H9 (cell line): ENCODE results near the gene SIPA1L3. TPM values are rescaled to one million over a fixed set of nuclear protein-coding genes. Genes with fewer than 3 reads are reported as not detected.

Experiments used
- DNase-seq: peaks from one replicate; pipeline ENCODE4 v3.0.0-alpha.2; 2017
- H2AFZ ChIP-seq: one replicate; pipeline ENCODE4 v1.6.1; 2013; ENCODE audit warnings: mild to moderate bottlenecking, low read length, control low read depth, moderate library complexity
- H2AK5ac ChIP-seq: 2 replicates; pipeline ENCODE4 v1.6.1; 2013; ENCODE audit warnings: low read length, control low read depth, mixed read lengths; ENCODE audit not compliant: insufficient read length
- H2BK120ac ChIP-seq: one replicate; pipeline ENCODE4 v1.6.1; 2013; ENCODE audit warnings: low read depth, mild to moderate bottlenecking, low read length, control low read depth, inconsistent platforms; ENCODE audit not compliant: poor library complexity, severe bottlenecking
- H2BK12ac ChIP-seq: 2 replicates; pipeline ENCODE4 v1.6.1; 2013; ENCODE audit warnings: low read length, control low read depth, mixed read lengths, low read depth; ENCODE audit not compliant: insufficient read length
- H2BK15ac ChIP-seq: 2 replicates; pipeline ENCODE4 v1.6.1; 2013; ENCODE audit warnings: low read depth, low read length, control low read depth
- H2BK20ac ChIP-seq: one replicate; pipeline ENCODE4 v1.6.1; 2013; ENCODE audit warnings: low read depth, mild to moderate bottlenecking, low read length, control low read depth, inconsistent platforms; ENCODE audit not compliant: poor library complexity, severe bottlenecking
- H2BK5ac ChIP-seq: 2 replicates; pipeline ENCODE4 v1.6.1; 2013; ENCODE audit warnings: low read length, control low read depth, mixed read lengths; ENCODE audit not compliant: insufficient read length
- H3K14ac ChIP-seq: 2 replicates; pipeline ENCODE4 v1.6.1; 2013; ENCODE audit warnings: low read length, control low read depth; ENCODE audit not compliant: insufficient read depth
- H3K18ac ChIP-seq: 2 replicates; pipeline ENCODE4 v1.6.1; 2013; ENCODE audit warnings: low read depth, mild to moderate bottlenecking, mixed read lengths, low read length, control low read depth; ENCODE audit not compliant: insufficient read length
- H3K23ac ChIP-seq: 2 replicates; pipeline ENCODE4 v1.6.1; 2013; ENCODE audit warnings: low read length, control low read depth, mixed read lengths, low read depth; ENCODE audit not compliant: insufficient read length
- H3K23me2 ChIP-seq: 2 replicates; pipeline ENCODE4 v1.6.1; 2013; ENCODE audit warnings: low read depth, mild to moderate bottlenecking, mixed read lengths, low read length, control low read depth; ENCODE audit not compliant: insufficient read length, poor library complexity, severe bottlenecking
- H3K27ac ChIP-seq: 2 replicates; pipeline ENCODE4 v1.5.1; 2013; ENCODE audit warnings: low read length, control low read depth, mixed read lengths, low read depth; ENCODE audit not compliant: insufficient read length
- H3K27me3 ChIP-seq: 2 replicates; pipeline ENCODE4 v1.6.1; 2013; ENCODE audit warnings: low read length, control low read depth, inconsistent platforms; ENCODE audit not compliant: insufficient read depth
- H3K4ac ChIP-seq: 2 replicates; pipeline ENCODE4 v1.6.1; 2013; ENCODE audit warnings: low read depth, mild to moderate bottlenecking, control low read depth, inconsistent platforms, low read length, moderate library complexity
- H3K4me1 ChIP-seq: 2 replicates; pipeline ENCODE4 v1.6.1; 2013; ENCODE audit warnings: low read length, control low read depth, inconsistent platforms; ENCODE audit not compliant: insufficient read depth
- H3K4me2 ChIP-seq: 2 replicates; pipeline ENCODE4 v1.6.1; 2013; ENCODE audit warnings: low read length, control low read depth, mixed read lengths; ENCODE audit not compliant: insufficient read length, insufficient read depth
- H3K56ac ChIP-seq: 2 replicates; pipeline ENCODE4 v1.6.1; 2013; ENCODE audit warnings: low read depth, mild to moderate bottlenecking, mixed read lengths, low read length, control low read depth; ENCODE audit not compliant: insufficient read length
- H3K79me1 ChIP-seq: 2 replicates; pipeline ENCODE4 v1.6.1; 2013; ENCODE audit warnings: low read depth, mild to moderate bottlenecking, moderate library complexity, low read length, control low read depth, inconsistent platforms; ENCODE audit not compliant: insufficient read depth, poor library complexity, severe bottlenecking
- H3K79me2 ChIP-seq: 2 replicates; pipeline ENCODE4 v1.6.1; 2013; ENCODE audit warnings: low read length, control low read depth, inconsistent platforms; ENCODE audit not compliant: insufficient read depth
- H3K9ac ChIP-seq: 2 replicates; pipeline ENCODE4 v1.6.1; 2013; ENCODE audit warnings: low read length, control low read depth, mixed read lengths; ENCODE audit not compliant: insufficient read length; ENCODE audit errors: extremely low read depth
- H3K9me3 ChIP-seq: one replicate; pipeline ENCODE4 v1.6.1; 2013; ENCODE audit warnings: low read depth, low read length, inconsistent platforms; ENCODE audit not compliant: control insufficient read depth
- H3T11ph ChIP-seq: one replicate; pipeline ENCODE4 v1.6.1; 2013; ENCODE audit warnings: mild to moderate bottlenecking, low read length, control low read depth, inconsistent platforms
- H4K20me1 ChIP-seq: one replicate; pipeline ENCODE4 v1.6.1; 2013; ENCODE audit not compliant: control insufficient read depth, insufficient read length, insufficient read depth
- H4K5ac ChIP-seq: 2 replicates; pipeline ENCODE4 v1.6.1; 2013; ENCODE audit warnings: low read depth, mild to moderate bottlenecking, mixed read lengths, low read length, control low read depth; ENCODE audit not compliant: insufficient read length
- H4K8ac ChIP-seq: replicated peaks from 2 replicates; pipeline ENCODE4 v1.6.1; 2013; ENCODE audit warnings: low read length, control low read depth, mixed read lengths, low read depth; ENCODE audit not compliant: insufficient read length
- H4K91ac ChIP-seq: 2 replicates; pipeline ENCODE4 v1.6.1; 2013; ENCODE audit warnings: low read depth, mild to moderate bottlenecking, moderate library complexity, mixed read lengths, low read length, control low read depth; ENCODE audit not compliant: insufficient read length
- H3K27ac Mint-ChIP-seq, 3 experiments: 2 replicates in 2 of 3; 3 replicates in 1 of 3; pipeline ENCODE4 v1.8.0; 2020 to 2021; ENCODE audit warnings: mixed read lengths in 3 of 3, mild to moderate bottlenecking in 1 of 3, moderate library complexity in 1 of 3
- H3K27me3 Mint-ChIP-seq: 2 replicates; pipeline ENCODE4 v1.8.0; 2021; ENCODE audit warnings: low read depth, mild to moderate bottlenecking, moderate library complexity, mixed read lengths
- H3K36me3 Mint-ChIP-seq, 3 experiments: 2 replicates in 2 of 3; 3 replicates in 1 of 3; pipeline ENCODE4 v1.8.0; 2020 to 2021; ENCODE audit warnings: low read depth in 3 of 3, mixed read lengths in 3 of 3; ENCODE audit not compliant: insufficient read depth in 1 of 3
- H3K4me1 Mint-ChIP-seq, 2 experiments: 2 replicates each; pipeline ENCODE4 v1.8.0; 2020; ENCODE audit warnings: mixed read lengths in 2 of 2
- H3K4me3 Mint-ChIP-seq, 2 experiments: 2 replicates in 1 of 2; 3 replicates in 1 of 2; pipeline ENCODE4 v1.8.0; 2020 to 2021; ENCODE audit warnings: mild to moderate bottlenecking in 2 of 2, mixed read lengths in 2 of 2, moderate library complexity in 1 of 2
- H3K9me3 Mint-ChIP-seq, 2 experiments: 2 replicates in 1 of 2; 3 replicates in 1 of 2; pipeline ENCODE4 v1.8.0; 2020; ENCODE audit warnings: mild to moderate bottlenecking in 2 of 2, mixed read lengths in 2 of 2, moderate library complexity in 1 of 2
- WGBS: extraction: QIAGEN DNeasy Blood & Tissue Kit; methylation state at CpG from one replicate; pipeline ENCODE4 v1.1.7; 2013; ENCODE audit warnings: missing lambda C conversion rate, low lambda C conversion rate, mixed read lengths; ENCODE audit not compliant: insufficient read length; ENCODE audit errors: extremely low coverage; 5-methylcytosine and 5-hydroxymethylcytosine counted together
- total RNA-seq: library from RNA; stranded (reverse); gene quantifications from 2 replicates; pipeline ENCODE4 v1.2.1, GENCODE V29; 2021
- TF ChIP-seq, protein P1 (sequence below): fragments of 200-600 bp; sonication (generic); conservative IDR thresholded peaks from 3 replicates; pipeline ENCODE4 v1.8.0; 2021; ENCODE audit warnings: antibody characterized with exemption, mild to moderate bottlenecking

SIPA1L3 gene
- total RNA-seq, 1 experiment from 2014 or later, result 40.1 TPM

DNA sequence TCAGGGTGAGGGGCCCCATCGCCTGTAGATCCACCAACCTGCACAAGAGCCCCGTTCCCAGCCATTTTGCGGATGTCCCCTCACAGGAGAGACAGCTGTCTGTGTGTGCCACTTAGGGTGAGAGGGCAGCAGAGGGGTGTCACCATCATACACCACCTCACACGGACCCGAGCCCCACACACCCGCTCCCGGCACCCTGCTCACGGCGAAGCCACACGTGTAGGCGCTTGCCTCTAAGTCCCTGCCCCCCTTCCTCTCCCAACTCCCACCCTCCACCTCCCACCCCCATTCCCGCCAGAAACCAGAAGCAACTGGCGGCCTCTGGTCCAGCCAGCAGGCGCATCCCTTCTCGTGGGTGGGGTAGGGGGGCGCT lies 321.0 kb downstream of the SIPA1L3 start:
- H3K4me1 Mint-ChIP-seq, result peaks cover 23 to 37% of the 10 kb centered on the region in 2 experiments
- no peak overlapping the region for H2AK5ac ChIP-seq
- WGBS, result no CpG with 5 or more reads among the region's 16 CpGs
- H3K9me3 Mint-ChIP-seq, result no peaks in the 10 kb centered on the region; a peak in 1 of 5 replicates
- H3K79me2 ChIP-seq, result no peaks in the 10 kb centered on the region
- H3K27me3 ChIP-seq, result no peaks in the 10 kb centered on the region; the same call in 1 of the 2 replicates
- no peak overlapping the region for H2BK12ac ChIP-seq
- no peak overlapping the region for H3K27ac ChIP-seq
- H3T11ph ChIP-seq, result no peak overlapping the region
- H3K14ac ChIP-seq, result no peak overlapping the region; the same call in 1 of the 2 replicates
- DNase-seq, result no peak
- peak overlapping the region; percentile 56 to 78 for H3K4me3 Mint-ChIP-seq
- H2BK120ac ChIP-seq, result no peak overlapping the region
- H4K20me1 ChIP-seq, result peaks cover 2% of the 10 kb centered on the region
- no peak overlapping the region for H2AFZ ChIP-seq
- H2BK20ac ChIP-seq, result no peak overlapping the region
- TF ChIP-seq, protein P1, sequence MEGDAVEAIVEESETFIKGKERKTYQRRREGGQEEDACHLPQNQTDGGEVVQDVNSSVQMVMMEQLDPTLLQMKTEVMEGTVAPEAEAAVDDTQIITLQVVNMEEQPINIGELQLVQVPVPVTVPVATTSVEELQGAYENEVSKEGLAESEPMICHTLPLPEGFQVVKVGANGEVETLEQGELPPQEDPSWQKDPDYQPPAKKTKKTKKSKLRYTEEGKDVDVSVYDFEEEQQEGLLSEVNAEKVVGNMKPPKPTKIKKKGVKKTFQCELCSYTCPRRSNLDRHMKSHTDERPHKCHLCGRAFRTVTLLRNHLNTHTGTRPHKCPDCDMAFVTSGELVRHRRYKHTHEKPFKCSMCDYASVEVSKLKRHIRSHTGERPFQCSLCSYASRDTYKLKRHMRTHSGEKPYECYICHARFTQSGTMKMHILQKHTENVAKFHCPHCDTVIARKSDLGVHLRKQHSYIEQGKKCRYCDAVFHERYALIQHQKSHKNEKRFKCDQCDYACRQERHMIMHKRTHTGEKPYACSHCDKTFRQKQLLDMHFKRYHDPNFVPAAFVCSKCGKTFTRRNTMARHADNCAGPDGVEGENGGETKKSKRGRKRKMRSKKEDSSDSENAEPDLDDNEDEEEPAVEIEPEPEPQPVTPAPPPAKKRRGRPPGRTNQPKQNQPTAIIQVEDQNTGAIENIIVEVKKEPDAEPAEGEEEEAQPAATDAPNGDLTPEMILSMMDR, result no peak
- H3K9me3 ChIP-seq, result no peaks in the 10 kb centered on the region
- H3K4me2 ChIP-seq, result peak overlapping the region; percentile 57
- peak overlapping the region in 1 of 3 experiments; percentile 94; a peak in 2 of 7 replicates for H3K27ac Mint-ChIP-seq
- H3K4ac ChIP-seq, result no peak overlapping the region
- peaks cover 51% of the 10 kb centered on the region for H3K27me3 Mint-ChIP-seq
- H3K23ac ChIP-seq, result no peak overlapping the region
- H3K9ac ChIP-seq, result no peak overlapping the region
- 0 out of 2 replicates have a peak, but pooled peaks cover 2% of the 10 kb centered on the region for H3K4me1 ChIP-seq
- no peak overlapping the region for H2BK15ac ChIP-seq
- H2BK5ac ChIP-seq, result no peak overlapping the region
- no peaks in the 10 kb centered on the region; a peak in 1 of 7 replicates for H3K36me3 Mint-ChIP-seq
- peaks cover 9% of the 10 kb centered on the region for H3K23me2 ChIP-seq
- no peak overlapping the region for H4K91ac ChIP-seq
- no peak overlapping the region for H4K5ac ChIP-seq
- H3K79me1 ChIP-seq, result no peaks in the 10 kb centered on the region
- no peak overlapping the region for H3K56ac ChIP-seq
- peak overlapping the region; percentile 52 for H3K18ac ChIP-seq
- H4K8ac ChIP-seq, result no peak overlapping the region
